ENCODE results near the gene UGCG. TPM values are rescaled to one million over a fixed set of nuclear protein-coding genes. Genes with fewer than 3 reads are reported as not detected.

UGCG gene
- polyA plus RNA-seq, 2 of the 4 experiments (the other 2 are of a cell fraction): 11.6 to 25.9 TPM

DNA sequence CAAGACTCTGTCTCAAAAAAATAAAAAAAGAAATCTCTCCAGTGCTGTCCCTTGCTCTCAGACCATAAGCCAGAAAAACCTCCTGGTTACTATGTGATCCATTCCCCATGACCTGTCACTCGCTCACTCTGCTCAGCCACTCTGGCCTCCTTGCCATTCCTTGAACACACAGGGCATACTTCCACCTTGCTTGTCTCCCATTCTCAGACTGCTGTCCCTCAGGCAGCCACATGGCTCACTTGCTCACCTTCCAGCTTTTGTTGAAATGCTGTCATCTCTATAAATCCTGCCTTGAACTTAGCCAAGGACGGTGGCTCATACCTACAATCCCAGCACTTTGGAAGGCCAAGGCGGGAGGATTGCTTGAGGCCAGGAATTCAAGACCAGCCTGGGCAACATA is 82.9 kb downstream of the UGCG start (continued):
- TF ChIP-seq POLR2A (IDR thresholded peaks at IDR 0.05; ENCODE audit: low read length) (no peak), MAFK (IDR thresholded peaks at IDR 0.05; ENCODE audit: partially characterized antibody) (no peak)

DNA sequence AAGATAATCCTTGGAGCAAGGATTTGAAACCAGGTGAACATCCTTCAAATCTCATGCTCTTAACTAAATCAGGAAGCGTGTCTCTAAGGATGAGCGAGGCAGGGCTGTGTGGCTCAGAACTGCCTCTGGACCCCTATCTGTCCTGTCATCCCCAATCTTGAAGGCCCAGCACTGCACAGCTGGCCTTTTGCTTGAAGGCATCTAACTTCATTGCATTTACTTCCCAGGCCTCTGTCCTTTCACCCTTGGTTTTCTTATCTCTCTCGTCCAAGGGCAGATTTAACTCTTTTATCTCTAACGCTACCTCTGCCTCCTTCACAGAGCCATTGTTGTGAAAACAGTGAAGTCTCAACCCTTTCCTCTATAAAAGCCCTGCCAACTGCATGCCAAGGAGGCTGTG is 83.8 kb downstream of the UGCG start:
- Histone ChIP-seq H3K9me3 (no peaks in the 10 kb centered on the region), H3K4me3 (no peak overlapping the region), H3K27ac (0 out of 6 replicates have a peak overlapping the region, but pooled peaks of 1 of the 2 experiments have one; percentile 7), H3K4me2 (no peak overlapping the region), H3K4me1 (0 out of 3 replicates have a peak, but pooled peaks cover 2% of the 10 kb centered on the region)
- POLR2A ChIA-PET: no interaction called here
- no peak for TF ChIP-seq HOXB13 (CRISPR knock-in tag; IDR thresholded peaks at IDR 0.05; ENCODE audit: low read depth)
- no peak for TF ChIP-seq RNF2 (IDR thresholded peaks at IDR 0.05; ENCODE audit: borderline replicate concordance, low read depth)
- TF ChIP-seq, protein P1, sequence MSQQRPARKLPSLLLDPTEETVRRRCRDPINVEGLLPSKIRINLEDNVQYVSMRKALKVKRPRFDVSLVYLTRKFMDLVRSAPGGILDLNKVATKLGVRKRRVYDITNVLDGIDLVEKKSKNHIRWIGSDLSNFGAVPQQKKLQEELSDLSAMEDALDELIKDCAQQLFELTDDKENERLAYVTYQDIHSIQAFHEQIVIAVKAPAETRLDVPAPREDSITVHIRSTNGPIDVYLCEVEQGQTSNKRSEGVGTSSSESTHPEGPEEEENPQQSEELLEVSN (IDR thresholded peaks at IDR 0.05; ENCODE audit: borderline replicate concordance, low read depth): no peak
- no peak for TF ChIP-seq GATA3 (IDR thresholded peaks at IDR 0.05; ENCODE audit: borderline replicate concordance)
- TF ChIP-seq CBX2 (IDR thresholded peaks at IDR 0.05; ENCODE audit: borderline replicate concordance, low read depth): no peak
- TF ChIP-seq EP300 (IDR thresholded peaks at IDR 0.05): no peak
- TF ChIP-seq, protein P2, sequence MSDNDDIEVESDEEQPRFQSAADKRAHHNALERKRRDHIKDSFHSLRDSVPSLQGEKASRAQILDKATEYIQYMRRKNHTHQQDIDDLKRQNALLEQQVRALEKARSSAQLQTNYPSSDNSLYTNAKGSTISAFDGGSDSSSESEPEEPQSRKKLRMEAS (IDR thresholded peaks at IDR 0.05): no peak
- no peak for TF ChIP-seq SREBF2 (IDR thresholded peaks at IDR 0.05)
- no peak for TF ChIP-seq ZC3H11A (IDR thresholded peaks at IDR 0.05)
- no peak for TF ChIP-seq TP53 (CRISPR knock-in tag; IDR thresholded peaks at IDR 0.05)
- no peak for TF ChIP-seq ESRRA (IDR thresholded peaks at IDR 0.05; ENCODE audit: borderline replicate concordance, low read length)
- TF ChIP-seq PHF8 (IDR thresholded peaks at IDR 0.05; ENCODE audit: borderline replicate concordance, low read depth): no peak
- TF ChIP-seq JUNB (IDR thresholded peaks at IDR 0.05): no peak
- TF ChIP-seq, protein P3, sequence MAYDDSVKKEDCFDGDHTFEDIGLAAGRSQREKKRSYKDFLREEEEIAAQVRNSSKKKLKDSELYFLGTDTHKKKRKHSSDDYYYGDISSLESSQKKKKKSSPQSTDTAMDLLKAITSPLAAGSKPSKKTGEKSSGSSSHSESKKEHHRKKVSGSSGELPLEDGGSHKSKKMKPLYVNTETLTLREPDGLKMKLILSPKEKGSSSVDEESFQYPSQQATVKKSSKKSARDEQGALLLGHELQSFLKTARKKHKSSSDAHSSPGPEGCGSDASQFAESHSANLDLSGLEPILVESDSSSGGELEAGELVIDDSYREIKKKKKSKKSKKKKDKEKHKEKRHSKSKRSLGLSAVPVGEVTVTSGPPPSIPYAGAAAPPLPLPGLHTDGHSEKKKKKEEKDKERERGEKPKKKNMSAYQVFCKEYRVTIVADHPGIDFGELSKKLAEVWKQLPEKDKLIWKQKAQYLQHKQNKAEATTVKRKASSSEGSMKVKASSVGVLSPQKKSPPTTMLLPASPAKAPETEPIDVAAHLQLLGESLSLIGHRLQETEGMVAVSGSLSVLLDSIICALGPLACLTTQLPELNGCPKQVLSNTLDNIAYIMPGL (CRISPR knock-in tag; IDR thresholded peaks at IDR 0.05; ENCODE audit: borderline replicate concordance): no peak
- TF ChIP-seq KDM1A (IDR thresholded peaks at IDR 0.05; ENCODE audit: low read depth): no peak
- DNase-seq (ENCODE audit: low read depth in 1 of 2, low spot score in 1 of 2) (no peak), FAIRE-seq (no peak), ATAC-seq (no peak)
- CTCF ChIA-PET: interaction anchor here (0.9 kb wide), 1 partner anchor 15 kb away, joined by 3 read pairs; no protein-coding TSS in a partner anchor
- whole genome bisulfite sequencing (ENCODE audit: missing lambda C conversion rate): 92% methylated on average over 4 of the region's 4 CpGs

DNA sequence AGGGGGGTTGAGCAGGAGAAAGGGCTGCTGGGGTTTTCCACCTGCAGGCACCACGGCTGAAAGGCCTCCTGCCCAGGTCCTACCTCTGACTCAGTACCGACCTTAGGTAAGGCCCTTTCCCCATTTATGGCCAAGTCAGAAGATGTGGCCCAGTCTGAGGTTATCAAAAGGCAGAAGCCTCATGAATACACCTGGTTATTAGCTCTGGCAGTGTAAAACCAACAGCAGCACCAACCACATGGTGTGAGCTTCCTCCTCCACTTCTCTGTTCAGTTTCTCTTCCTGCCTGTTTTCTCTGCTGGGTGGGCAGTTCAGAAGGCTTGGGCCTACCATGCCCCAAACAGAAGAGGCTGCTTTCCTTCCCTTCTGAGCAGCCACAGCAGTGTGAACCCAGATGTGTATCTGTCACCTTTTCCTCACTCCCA is 86.9 kb downstream of the UGCG start:
- TF ChIP-seq EHF (CRISPR knock-in tag; IDR thresholded peaks at IDR 0.05): no peak
- no peak for TF ChIP-seq MYC (IDR thresholded peaks at IDR 0.05; ENCODE audit: borderline replicate concordance, low read length)
- no peak for TF ChIP-seq MAZ (IDR thresholded peaks at IDR 0.05; ENCODE audit: borderline replicate concordance, low read depth, low read length)
- no peak for TF ChIP-seq FOXS1 (CRISPR knock-in tag; IDR thresholded peaks at IDR 0.05)
- TF ChIP-seq, protein P4, sequence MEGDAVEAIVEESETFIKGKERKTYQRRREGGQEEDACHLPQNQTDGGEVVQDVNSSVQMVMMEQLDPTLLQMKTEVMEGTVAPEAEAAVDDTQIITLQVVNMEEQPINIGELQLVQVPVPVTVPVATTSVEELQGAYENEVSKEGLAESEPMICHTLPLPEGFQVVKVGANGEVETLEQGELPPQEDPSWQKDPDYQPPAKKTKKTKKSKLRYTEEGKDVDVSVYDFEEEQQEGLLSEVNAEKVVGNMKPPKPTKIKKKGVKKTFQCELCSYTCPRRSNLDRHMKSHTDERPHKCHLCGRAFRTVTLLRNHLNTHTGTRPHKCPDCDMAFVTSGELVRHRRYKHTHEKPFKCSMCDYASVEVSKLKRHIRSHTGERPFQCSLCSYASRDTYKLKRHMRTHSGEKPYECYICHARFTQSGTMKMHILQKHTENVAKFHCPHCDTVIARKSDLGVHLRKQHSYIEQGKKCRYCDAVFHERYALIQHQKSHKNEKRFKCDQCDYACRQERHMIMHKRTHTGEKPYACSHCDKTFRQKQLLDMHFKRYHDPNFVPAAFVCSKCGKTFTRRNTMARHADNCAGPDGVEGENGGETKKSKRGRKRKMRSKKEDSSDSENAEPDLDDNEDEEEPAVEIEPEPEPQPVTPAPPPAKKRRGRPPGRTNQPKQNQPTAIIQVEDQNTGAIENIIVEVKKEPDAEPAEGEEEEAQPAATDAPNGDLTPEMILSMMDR (IDR thresholded peaks at IDR 0.05): no peak
- TF ChIP-seq CBX8 (IDR thresholded peaks at IDR 0.05): no peak
- no peak for TF ChIP-seq ESRRA (IDR thresholded peaks at IDR 0.05; ENCODE audit: borderline replicate concordance, low read length)
- TF ChIP-seq, protein P2 (IDR thresholded peaks at IDR 0.05): no peak
- no peak for TF ChIP-seq RFX5 (IDR thresholded peaks at IDR 0.05)
- no peak for TF ChIP-seq JUN (IDR thresholded peaks at IDR 0.05)
- no peak for TF ChIP-seq FOSL2 (IDR thresholded peaks at IDR 0.05)
- no peak for TF ChIP-seq FOSL2 (CRISPR knock-in tag; IDR thresholded peaks at IDR 0.05)
- no peak for TF ChIP-seq TP53 (CRISPR knock-in tag; IDR thresholded peaks at IDR 0.05)
- no peak for TF ChIP-seq PHF8 (IDR thresholded peaks at IDR 0.05; ENCODE audit: borderline replicate concordance, low read depth)
- no peak for TF ChIP-seq CBX2 (IDR thresholded peaks at IDR 0.05; ENCODE audit: borderline replicate concordance, low read depth)
- TF ChIP-seq, protein P1 (IDR thresholded peaks at IDR 0.05; ENCODE audit: borderline replicate concordance, low read depth): no peak
- no peak for TF ChIP-seq HOXA7 (CRISPR knock-in tag; IDR thresholded peaks at IDR 0.05)
- H3K4me3 ChIP-seq: no peak overlapping the region
- ATAC-seq (no peak), DNase-seq (ENCODE audit: low read depth in 1 of 2, low spot score in 1 of 2) (no peak), FAIRE-seq (no peak)
- WGBS (ENCODE audit: missing lambda C conversion rate): 54% methylated on average over 2 of the region's 2 CpGs
- H3K4me1 ChIP-seq: no peaks in the 10 kb centered on the region
- CTCF ChIA-PET: no interaction called here
- H3K9me3 ChIP-seq: no peaks in the 10 kb centered on the region
- POLR2A ChIA-PET: no interaction called here
- no peak overlapping the region for H3K4me2 ChIP-seq
- peak overlapping the region in 1 of 2 experiments; percentile 47; a peak in 2 of 6 replicates for H3K27ac ChIP-seq
